GM13977 (cell line): Measurements from ENCODE around the gene RILP.
"Not testable (repeated sequence)": the region's sequence is repeated elsewhere in the genome, so short reads cannot be mapped to it uniquely, and the experiment has no call there.

Source experiments
- DNase-seq: peaks from one replicate; pipeline ENCODE4 v3.0.0; 2012; ENCODE audit warnings: low spot score
- CTCF ChIP-seq: IDR thresholded peaks from 2 replicates; pipeline ENCODE4 v1.5.1; 2012; ENCODE audit warnings: mild to moderate bottlenecking, control low read depth; ENCODE audit not compliant: insufficient read depth; ENCODE audit errors: extremely low read depth, missing control alignments
- in situ Hi-C: fragments of 300-500 bp; cut with MboI; formaldehyde crosslinking; loops from one replicate; pipeline ENCODE4 v1.12.0; 2022; ENCODE audit warnings: low sequenced_read_pairs, low pct_unique_long_range_greater_than_20kb, mixed read lengths, inconsistent platforms; ENCODE audit not compliant: unreplicated experiment

RILP gene

GRCh38 chr17:1658100-1658499 is 8.4 kb upstream of the RILP start:
- in situ Hi-C loops, result no loop called here
- DNase-seq, result no peak
- no peak for TF ChIP-seq CTCF

- TF ChIP-seq CTCF, result no peak
Measured at GRCh38 chr17:1653735-1654134, 4.1 kb upstream of the RILP start.

GRCh38 chr17:1652794-1653193 is 3.1 kb upstream of the RILP start:
- in situ Hi-C loops, DNase-seq: not testable (repeated sequence)

More at GRCh38 chr17:1653735-1654134, 4.1 kb upstream of the RILP start:
- no peak for DNase-seq
- in situ Hi-C loops, result no loop called here

GRCh38 chr17:1651559-1651844 is 1.8 kb upstream of the RILP start:
- DNase-seq, result no peak
- in situ Hi-C loops, result no loop called here
- no peak for TF ChIP-seq CTCF

GRCh38 chr17:1650731-1651558 is 1.3 kb upstream of the RILP start:
- in situ Hi-C loops, result no loop called here
- no peak for TF ChIP-seq CTCF
- DNase-seq, result no peak

- peak; percentile 100 for TF ChIP-seq CTCF
- in situ Hi-C loops, result no loop called here
- DNase-seq, result peak; percentile 99
Measured at GRCh38 chr17:1648963-1649843, 463 bp downstream of the RILP start.
